HUES48 (cell line): ENCODE measurements around the gene TMED7.
A peak's percentile ranks its signal among the peaks of the same experiment; 100 is the strongest.
"Not testable (repeated sequence)": the region's sequence is repeated elsewhere in the genome, so short reads cannot be mapped to it uniquely, and the experiment has no call there.

Experiments
- H3K27ac ChIP-seq: one replicate; pipeline ENCODE4 v1.7.0; 2013; ENCODE audit warnings: low read depth, low read length, inconsistent platforms
- H3K27me3 ChIP-seq: 2 replicates; pipeline ENCODE4 v1.6.1; 2013; ENCODE audit warnings: mild to moderate bottlenecking, low read length; ENCODE audit not compliant: control insufficient read depth, insufficient read depth
- H3K36me3 ChIP-seq: 2 replicates; pipeline ENCODE4 v1.6.1; 2013; ENCODE audit warnings: low read length; ENCODE audit not compliant: control insufficient read depth, insufficient read depth
- H3K4me1 ChIP-seq: 2 replicates; pipeline ENCODE4 v1.6.1; 2013; ENCODE audit warnings: mild to moderate bottlenecking, low read length; ENCODE audit not compliant: control insufficient read depth, insufficient read depth
- H3K4me3 ChIP-seq: 2 replicates; pipeline ENCODE4 v1.5.1; 2013; ENCODE audit warnings: mild to moderate bottlenecking, low read depth, low read length
- H3K9ac ChIP-seq: 2 replicates; pipeline ENCODE4 v1.6.1; 2013; ENCODE audit warnings: mild to moderate bottlenecking, low read depth, low read length, moderate library complexity
- H3K9me3 ChIP-seq: 2 replicates; pipeline ENCODE4 v1.6.1; 2013; ENCODE audit warnings: low read length; ENCODE audit not compliant: control insufficient read depth, insufficient read depth

The TMED7 gene

GRCh38 chr5:115625579-115626444 is at the start of gene TMED7:
Gene TMED7 (minus strand): TSS chr5:115626036. CDS start chr5:115625792, 244 bp downstream.
- H3K36me3 ChIP-seq, result peaks cover 12% of the 10 kb centered on the region
- peaks cover 23% of the 10 kb centered on the region for H3K4me1 ChIP-seq
- peak within 1 kb of the TSS; percentile 76 for H3K9ac ChIP-seq
- H3K27me3 ChIP-seq, result no peaks in the 10 kb centered on the region
- peak within 1 kb of the TSS; percentile 92 for H3K4me3 ChIP-seq
- H3K27ac ChIP-seq, result peak within 1 kb of the TSS; percentile 94
- no peaks in the 10 kb centered on the region for H3K9me3 ChIP-seq

- not testable (repeated sequence) for H3K4me1 ChIP-seq, H3K9me3 ChIP-seq, H3K4me3 ChIP-seq, H3K9ac ChIP-seq, H3K27me3 ChIP-seq, H3K27ac ChIP-seq, H3K36me3 ChIP-seq
These were observed 48.9 kb upstream of the TMED7 start for GRCh38 chr5:115674782-115675181.

GRCh38 chr5:115673596-115673995 is 47.8 kb upstream of the TMED7 start:
- Histone ChIP-seq H3K4me1 (no peaks in the 10 kb centered on the region), H3K27me3 (no peaks in the 10 kb centered on the region), H3K27ac (no peak overlapping the region), H3K36me3 (no peaks in the 10 kb centered on the region), H3K9me3 (peaks cover 10% of the 10 kb centered on the region), H3K4me3 (no peak overlapping the region), H3K9ac (no peak overlapping the region)

GRCh38 chr5:115671939-115672338 is 46.1 kb upstream of the TMED7 start:
- Histone ChIP-seq H3K9ac (no peak overlapping the region), H3K9me3 (peaks cover 10% of the 10 kb centered on the region), H3K4me1 (no peaks in the 10 kb centered on the region), H3K27me3 (no peaks in the 10 kb centered on the region), H3K36me3 (no peaks in the 10 kb centered on the region), H3K27ac (no peak overlapping the region), H3K4me3 (no peak overlapping the region)

- Histone ChIP-seq H3K27ac (no peak overlapping the region), H3K4me3 (no peak overlapping the region)
These were observed 40.2 kb upstream of the TMED7 start for GRCh38 chr5:115666023-115666422.

GRCh38 chr5:115661563-115661962 is 35.7 kb upstream of the TMED7 start:
- no peak overlapping the region for H3K9ac ChIP-seq
- no peaks in the 10 kb centered on the region for H3K36me3 ChIP-seq
- H3K27ac ChIP-seq, result no peak overlapping the region
- no peaks in the 10 kb centered on the region for H3K9me3 ChIP-seq
- H3K4me1 ChIP-seq, result peaks cover 7% of the 10 kb centered on the region; the same call in 1 of the 2 replicates
- no peaks in the 10 kb centered on the region for H3K27me3 ChIP-seq
- H3K4me3 ChIP-seq, result no peak overlapping the region

More at GRCh38 chr5:115666023-115666422, 40.2 kb upstream of the TMED7 start:
- no peaks in the 10 kb centered on the region for H3K27me3 ChIP-seq
- H3K4me1 ChIP-seq, result no peaks in the 10 kb centered on the region
- H3K9me3 ChIP-seq, result no peaks in the 10 kb centered on the region
- no peak overlapping the region for H3K9ac ChIP-seq
- H3K36me3 ChIP-seq, result no peaks in the 10 kb centered on the region

GRCh38 chr5:115661101-115661500 is 35.3 kb upstream of the TMED7 start:
- Histone ChIP-seq H3K4me3 (no peak overlapping the region), H3K9me3 (no peaks in the 10 kb centered on the region), H3K27me3 (no peaks in the 10 kb centered on the region), H3K9ac (no peak overlapping the region), H3K27ac (no peak overlapping the region), H3K36me3 (no peaks in the 10 kb centered on the region), H3K4me1 (peaks cover 7% of the 10 kb centered on the region; the same call in 1 of the 2 replicates)

GRCh38 chr5:115657881-115658233 is 32.0 kb upstream of the TMED7 start:
- peaks cover 7% of the 10 kb centered on the region; the same call in 1 of the 2 replicates for H3K4me1 ChIP-seq
- H3K9me3 ChIP-seq, result no peaks in the 10 kb centered on the region
- no peak overlapping the region for H3K4me3 ChIP-seq
- H3K27ac ChIP-seq, result no peak overlapping the region
- H3K36me3 ChIP-seq, result no peaks in the 10 kb centered on the region
- no peak overlapping the region for H3K9ac ChIP-seq
- no peaks in the 10 kb centered on the region for H3K27me3 ChIP-seq

GRCh38 chr5:115657125-115657880 is 31.5 kb upstream of the TMED7 start:
- Histone ChIP-seq H3K9ac (no peak overlapping the region), H3K27ac (no peak overlapping the region), H3K36me3 (no peaks in the 10 kb centered on the region), H3K4me1 (peaks cover 7% of the 10 kb centered on the region; the same call in 1 of the 2 replicates), H3K4me3 (no peak overlapping the region), H3K27me3 (no peaks in the 10 kb centered on the region), H3K9me3 (no peaks in the 10 kb centered on the region)

GRCh38 chr5:115656404-115656803 is 30.6 kb upstream of the TMED7 start:
- peaks cover 7% of the 10 kb centered on the region; the same call in 1 of the 2 replicates for H3K4me1 ChIP-seq
- H3K27me3 ChIP-seq, result no peaks in the 10 kb centered on the region
- no peaks in the 10 kb centered on the region for H3K9me3 ChIP-seq
- H3K9ac ChIP-seq, result no peak overlapping the region
- H3K4me3 ChIP-seq, result no peak overlapping the region
- H3K27ac ChIP-seq, result no peak overlapping the region
- H3K36me3 ChIP-seq, result no peaks in the 10 kb centered on the region

- Histone ChIP-seq H3K27me3 (no peaks in the 10 kb centered on the region), H3K9me3 (no peaks in the 10 kb centered on the region), H3K4me1 (peaks cover 7% of the 10 kb centered on the region; the same call in 1 of the 2 replicates), H3K27ac (no peak overlapping the region), H3K36me3 (no peaks in the 10 kb centered on the region), H3K4me3 (no peak overlapping the region), H3K9ac (no peak overlapping the region)
These were observed 30.2 kb upstream of the TMED7 start for GRCh38 chr5:115655994-115656393.
